Measurements from ENCODE around the gene TTC13. TPM values are rescaled to one million over a fixed set of nuclear protein-coding genes. Genes with fewer than 3 reads are reported as not detected.

TTC13 gene
- polyA plus RNA-seq, 1 experiment, result 10.6 TPM

- Histone ChIP-seq H3K9me3 (ENCODE audit: control insufficient read depth, insufficient read depth, low read length) (peaks cover 7% of the 10 kb centered on the region), H3K27me3 (ENCODE audit: control insufficient read depth, insufficient read depth, low read length) (peaks cover 2% of the 10 kb centered on the region), H3K27ac (ENCODE audit: low read depth, low read length) (peak overlapping the region; percentile 60), H3K4me3 (ENCODE audit: low read depth, low read length) (no peak overlapping the region)
- TF ChIP-seq CTCF (IDR thresholded peaks at IDR 0.05; ENCODE audit: low read depth, low read length), result no peak
- CTCF ChIA-PET, result no interaction called here
- DNase-seq (ENCODE audit: low read depth, low spot score), result no peak
- POLR2A ChIA-PET, result interaction anchor here (2.9 kb wide), 1 partner anchor 11 kb away, joined by 31 read pairs; the partner anchor contains the start of gene C1orf198
Measured at GRCh38 chr1:230857077-230857476, 121.6 kb downstream of the TTC13 start.

Small RNA genes lying within 50 kb of the gene (small RNA-seq; reads per million reads assigned to genes)
- not detected for gene RN7SL837P (ENCODE audit: insufficient read length, low read depth)

Other genes with a start within 250 kb of the TTC13 start
- gene CAPN9, start 231.5 kb downstream of the TTC13 start, polyA plus RNA-seq (2011; rRNA removed), result 0.24 and 0.33 TPM in 2 replicates
- 52.7 and 54.4 TPM in 2 replicates for gene C1orf198, start 110.3 kb downstream of the TTC13 start, polyA plus RNA-seq (2011; rRNA removed)
- 26.5 and 37.2 TPM in 2 replicates for gene ARV1, start 233 bp upstream of the TTC13 start, polyA plus RNA-seq (2011; rRNA removed)
- 11.0 and 13.8 TPM in 2 replicates for gene FAM89A, start 61.4 kb upstream of the TTC13 start, polyA plus RNA-seq (2011; rRNA removed)
- not detected in 2 replicates for gene TRIM67, start 183.2 kb upstream of the TTC13 start, polyA plus RNA-seq (2011; rRNA removed)

Measured in AG04450 (cell line).